ENCODE measurements around the gene PNMA8A.

GRCh38 chr19:46493236-46494145 is 22.1 kb upstream of the PNMA8A start:
- TF ChIP-seq SP1 (IDR thresholded peaks at IDR 0.05), result no peak
- no peak for TF ChIP-seq SP1 (CRISPR knock-in tag; IDR thresholded peaks at IDR 0.05)
- TF ChIP-seq HOXA7 (CRISPR knock-in tag; IDR thresholded peaks at IDR 0.05), result no peak
- no peak for TF ChIP-seq NFYB (CRISPR knock-in tag; IDR thresholded peaks at IDR 0.05)

All from HepG2 (cell line).